HCT116 (cell line): ENCODE measurements around the gene AP1G1. TPM values are rescaled to one million over a fixed set of nuclear protein-coding genes. Genes with fewer than 3 reads are reported as not detected.

Experiments
- ATAC-seq: fragments of 200-7000 bp; cut with Tn5 transposase; 2 replicates; pipeline ENCODE4 v1.9.1; 2020; ENCODE audit warnings: mild to moderate bottlenecking, moderate library complexity
- BruUV-seq: library from RNA; stranded (reverse); fragments of 400-500 nt; replicated peaks from 2 replicates; lab custom pipeline; 2021; lab: Mats Ljungman, UMichigan
- CTCF ChIA-PET: fragments of 300-600 bp; sonication (Branson Sonifier 250); formaldehyde crosslinking; loops from one replicate; lab custom pipeline; 2021; ENCODE audit warnings: antibody characterized with exemption; lab: Charles Lee
- POLR2A ChIA-PET: fragments of 300-600, 350-600 bp; sonication (Branson Sonifier 250); formaldehyde crosslinking; loops from one replicate; lab custom pipeline; 2021; ENCODE audit warnings: antibody characterized with exemption; lab: Charles Lee
- RAD21 ChIA-PET, 2 experiments: fragments of 300-600 bp; sonication (Branson Sonifier 250); formaldehyde crosslinking; loops; one replicate each; lab custom pipeline; 2023; ENCODE audit warnings: low total read pairs in 2 of 2; ENCODE audit not compliant: uncharacterized antibody in 2 of 2, unreplicated experiment in 2 of 2, low non-redundant PET in 1 of 2; lab: Charles Lee
- DNase-seq: peaks from one replicate; pipeline ENCODE4 v3.0.0-alpha.2; 2010; ENCODE audit warnings: low read depth, low spot score
- H2AFZ ChIP-seq: fragments of 200-600 bp; shearing (Covaris generic), sonication (generic); 2 replicates; pipeline ENCODE4 v1.6.1; 2017; ENCODE audit warnings: low read depth, mixed run types, mixed read lengths, antibody characterized with exemption, low read length; ENCODE audit not compliant: poor library complexity, severe bottlenecking
- H3K27ac ChIP-seq: 2 replicates; pipeline ENCODE4 v1.5.1; 2012; ENCODE audit warnings: low read depth, low read length
- H3K27me3 ChIP-seq: fragments of 200-600 bp; sonication (generic); 2 replicates; pipeline ENCODE4 v1.6.1; 2016; ENCODE audit warnings: mixed run types, low read length, mixed read lengths; ENCODE audit not compliant: insufficient read depth
- H3K36me3 ChIP-seq, 2 experiments: fragments of 200-500 bp in 1 of 2; fragments of 200-600 bp in 1 of 2; sonication (Bioruptor generic) in 1 of 2; sonication (generic) in 1 of 2; 2 replicates each; pipeline versions ENCODE4 v1.5.1 to v1.6.1; 2014 to 2016; ENCODE audit warnings: low read length in 2 of 2, inconsistent platforms in 1 of 2, mixed read lengths in 1 of 2, mixed run types in 1 of 2; ENCODE audit not compliant: insufficient read depth in 2 of 2, control insufficient read depth in 1 of 2
- H3K4me1 ChIP-seq, 2 experiments: fragments of 200-600 bp in 1 of 2; sonication (generic) in 1 of 2; 2 replicates each; pipeline versions ENCODE4 v1.5.1 to v1.6.1; 2012 to 2017; ENCODE audit warnings: low read length in 2 of 2, inconsistent platforms in 1 of 2, mild to moderate bottlenecking in 1 of 2, mixed read lengths in 1 of 2, mixed run types in 1 of 2, moderate library complexity in 1 of 2; ENCODE audit not compliant: insufficient read depth in 2 of 2, control insufficient read depth in 1 of 2
- H3K4me2 ChIP-seq: fragments of 200-600 bp; sonication (generic); 2 replicates; pipeline ENCODE4 v1.6.1; 2017; ENCODE audit warnings: mixed run types, low read length, mixed read lengths
- H3K4me3 ChIP-seq, 2 experiments: fragments of 200-600 bp in 1 of 2; sonication (generic) in 1 of 2; replicated peaks in 1 of 2; 2 replicates each; pipeline ENCODE4 v1.5.1; 2011 to 2016; ENCODE audit warnings: low read length in 2 of 2, control low read depth in 1 of 2, low read depth in 1 of 2, mild to moderate bottlenecking in 1 of 2, mixed read lengths in 1 of 2, mixed run types in 1 of 2
- H3K79me2 ChIP-seq: fragments of 200-600 bp; sonication (generic); 2 replicates; pipeline ENCODE4 v1.6.1; 2017; ENCODE audit warnings: mild to moderate bottlenecking, mixed run types, low read length, moderate library complexity, mixed read lengths; ENCODE audit not compliant: insufficient read depth
- H3K9ac ChIP-seq: fragments of 200-600 bp; sonication (generic); 2 replicates; pipeline ENCODE4 v1.6.1; 2016; ENCODE audit warnings: low read length, mixed read lengths
- H3K9me2 ChIP-seq: fragments of 200-600 bp; sonication (generic), shearing (Covaris generic); 2 replicates; pipeline ENCODE4 v1.6.1; 2017; ENCODE audit warnings: mixed run types, mild to moderate bottlenecking, moderate library complexity; ENCODE audit not compliant: insufficient read depth
- H3K9me3 ChIP-seq, 2 experiments: fragments of 200-500 bp in 1 of 2; fragments of 200-600 bp in 1 of 2; sonication (Bioruptor generic) in 1 of 2; sonication (generic) in 1 of 2; 2 replicates each; pipeline ENCODE4 v1.6.1; 2014 to 2017; ENCODE audit warnings: low read length in 2 of 2, mixed read lengths in 2 of 2, inconsistent platforms in 1 of 2, low read depth in 1 of 2, mild to moderate bottlenecking in 1 of 2, mixed run types in 1 of 2, moderate library complexity in 1 of 2; ENCODE audit not compliant: control insufficient read depth in 1 of 2, insufficient read depth in 1 of 2
- H4K20me1 ChIP-seq: fragments of 200-600 bp; sonication (generic), shearing (Covaris generic); 2 replicates; pipeline ENCODE4 v1.6.1; 2017; ENCODE audit warnings: mixed run types, mild to moderate bottlenecking, moderate library complexity; ENCODE audit not compliant: insufficient read depth
- ATF3 ChIP-seq: IDR thresholded peaks from 2 replicates; pipeline ENCODE4 v1.6.1; 2012
- CBX3 ChIP-seq: IDR thresholded peaks from 2 replicates; pipeline ENCODE4 v1.6.1; 2012; ENCODE audit warnings: low read depth
- CTCF ChIP-seq, 3 experiments: fragments of 200-600 bp in 1 of 3; sonication (generic) in 1 of 3; IDR thresholded peaks in 2 of 3; conservative IDR thresholded peaks in 1 of 3; 2 replicates each; pipeline ENCODE4 v1.5.1; 2012 to 2017; ENCODE audit warnings: low read depth in 2 of 3, low read length in 2 of 3, antibody characterized with exemption in 1 of 3, borderline replicate concordance in 1 of 3, control low read depth in 1 of 3, mild to moderate bottlenecking in 1 of 3, mixed read lengths in 1 of 3, mixed run types in 1 of 3, moderate library complexity in 1 of 3; ENCODE audit not compliant: insufficient read depth in 1 of 3
- ELF1 ChIP-seq: IDR thresholded peaks from 2 replicates; pipeline ENCODE4 v1.6.1; 2012; ENCODE audit warnings: low read depth, borderline replicate concordance
- EZH2 ChIP-seq: fragments of 200-600 bp; sonication (generic); IDR thresholded peaks from 2 replicates; pipeline ENCODE4 v1.6.1; 2017; ENCODE audit warnings: antibody characterized with exemption, mixed run types
- EZH2phosphoT487 ChIP-seq: fragments of 200-600 bp; IDR thresholded peaks from 2 replicates; pipeline ENCODE4 v1.6.1; 2018; ENCODE audit warnings: antibody characterized with exemption, borderline replicate concordance
- FOSL1 ChIP-seq: IDR thresholded peaks from 2 replicates; pipeline ENCODE4 v1.6.1; 2012; ENCODE audit warnings: low read depth
- JUND ChIP-seq: IDR thresholded peaks from 2 replicates; pipeline ENCODE4 v1.6.1; 2012
- MAX ChIP-seq: IDR thresholded peaks from 2 replicates; pipeline ENCODE4 v1.6.1; 2012
- POLR2AphosphoS5 ChIP-seq: IDR thresholded peaks from 2 replicates; pipeline ENCODE4 v1.6.1; 2011; ENCODE audit warnings: mild to moderate bottlenecking, low read depth, low read length, moderate library complexity
- RAD21 ChIP-seq: IDR thresholded peaks from 2 replicates; pipeline ENCODE4 v1.6.1; 2012; ENCODE audit warnings: low read depth, mild to moderate bottlenecking
- SIN3A ChIP-seq: IDR thresholded peaks from 2 replicates; pipeline ENCODE4 v1.6.1; 2012; ENCODE audit warnings: low read depth
- SP1 ChIP-seq: IDR thresholded peaks from 2 replicates; pipeline ENCODE4 v1.6.1; 2012; ENCODE audit warnings: low read depth
- SRF ChIP-seq: IDR thresholded peaks from 2 replicates; pipeline ENCODE4 v1.6.1; 2012; ENCODE audit warnings: low read depth
- TCF7L2 ChIP-seq: IDR thresholded peaks from 2 replicates; pipeline ENCODE4 v1.7.0; 2011; ENCODE audit warnings: borderline replicate concordance, inconsistent platforms; ENCODE audit not compliant: insufficient read depth, insufficient read length; ENCODE audit errors: extremely low read depth
- YY1 ChIP-seq: IDR thresholded peaks from 2 replicates; pipeline ENCODE4 v1.6.1; 2011; ENCODE audit warnings: low read length, low read depth, moderate library complexity, mild to moderate bottlenecking; ENCODE audit not compliant: insufficient replicate concordance; ENCODE audit errors: extremely low read depth
- ZFX ChIP-seq: fragments of 450-650 bp; IDR thresholded peaks from 2 replicates; pipeline ENCODE4 v1.6.1; 2017
- ZNF274 ChIP-seq: fragments of 200-500 bp; sonication (Bioruptor generic); IDR thresholded peaks from 2 replicates; pipeline ENCODE4 v1.6.1; 2014; ENCODE audit warnings: mild to moderate bottlenecking, low read depth, low read length, inconsistent platforms
- intact Hi-C: fragments of 100-400 bp; cut with micrococcal nuclease; formaldehyde crosslinking; loops from 2 replicates; pipeline ENCODE4 v1.10.0; 2022
- total RNA-seq: library from RNA; stranded (reverse); gene quantifications from one replicate; pipeline ENCODE4 v1.2.1, GENCODE V29; 2021; ENCODE audit not compliant: unreplicated experiment
- TF ChIP-seq, protein P1 (sequence below): IDR thresholded peaks from 2 replicates; pipeline ENCODE4 v1.6.1; 2012; ENCODE audit warnings: low read depth

The AP1G1 gene
- total RNA-seq, 1 experiment from 2014 or later = 70.2 TPM

- Histone ChIP-seq H3K36me3 (peaks cover 16% of the 10 kb centered on the region in 2 experiments; a peak in 3 of 4 replicates), H2AFZ (no peak overlapping the region), H3K27ac (no peak overlapping the region), H3K4me3 (no peak overlapping the region), H3K4me1 (no peaks in the 10 kb centered on the region; a peak in 1 of 4 replicates), H3K79me2 (peaks cover 18% of the 10 kb centered on the region), H3K4me2 (no peak overlapping the region), H3K9me3 (no peaks in the 10 kb centered on the region), H3K27me3 (no peaks in the 10 kb centered on the region), H4K20me1 (peaks cover 4% of the 10 kb centered on the region; the same call in 1 of the 2 replicates)
- ATAC-seq (no peak), DNase-seq (no peak)
- BruUV-seq = no TSS peak
- ChIA-PET RAD21 (no interaction called here), CTCF (no interaction called here)
- TF ChIP-seq EZH2 = no peak
- TF ChIP-seq EZH2phosphoT487 = no peak
- TF ChIP-seq SRF = no peak
- TF ChIP-seq SP1 = no peak
- no peak for TF ChIP-seq CBX3
- TF ChIP-seq TCF7L2 = no peak
- no peak for TF ChIP-seq SIN3A
- no peak for TF ChIP-seq ELF1
- TF ChIP-seq JUND = no peak
- TF ChIP-seq CTCF (IDR thresholded peaks at IDR 0.05 in 2 of 3, conservative IDR thresholded peaks at IDR 0.05 in 1 of 3; ENCODE audit: borderline replicate concordance in 1 of 3, insufficient read depth in 1 of 3, low read depth in 2 of 3, low read length in 2 of 3) = no peak
- TF ChIP-seq FOSL1 = no peak
- TF ChIP-seq RAD21 = no peak
- TF ChIP-seq, protein P1, sequence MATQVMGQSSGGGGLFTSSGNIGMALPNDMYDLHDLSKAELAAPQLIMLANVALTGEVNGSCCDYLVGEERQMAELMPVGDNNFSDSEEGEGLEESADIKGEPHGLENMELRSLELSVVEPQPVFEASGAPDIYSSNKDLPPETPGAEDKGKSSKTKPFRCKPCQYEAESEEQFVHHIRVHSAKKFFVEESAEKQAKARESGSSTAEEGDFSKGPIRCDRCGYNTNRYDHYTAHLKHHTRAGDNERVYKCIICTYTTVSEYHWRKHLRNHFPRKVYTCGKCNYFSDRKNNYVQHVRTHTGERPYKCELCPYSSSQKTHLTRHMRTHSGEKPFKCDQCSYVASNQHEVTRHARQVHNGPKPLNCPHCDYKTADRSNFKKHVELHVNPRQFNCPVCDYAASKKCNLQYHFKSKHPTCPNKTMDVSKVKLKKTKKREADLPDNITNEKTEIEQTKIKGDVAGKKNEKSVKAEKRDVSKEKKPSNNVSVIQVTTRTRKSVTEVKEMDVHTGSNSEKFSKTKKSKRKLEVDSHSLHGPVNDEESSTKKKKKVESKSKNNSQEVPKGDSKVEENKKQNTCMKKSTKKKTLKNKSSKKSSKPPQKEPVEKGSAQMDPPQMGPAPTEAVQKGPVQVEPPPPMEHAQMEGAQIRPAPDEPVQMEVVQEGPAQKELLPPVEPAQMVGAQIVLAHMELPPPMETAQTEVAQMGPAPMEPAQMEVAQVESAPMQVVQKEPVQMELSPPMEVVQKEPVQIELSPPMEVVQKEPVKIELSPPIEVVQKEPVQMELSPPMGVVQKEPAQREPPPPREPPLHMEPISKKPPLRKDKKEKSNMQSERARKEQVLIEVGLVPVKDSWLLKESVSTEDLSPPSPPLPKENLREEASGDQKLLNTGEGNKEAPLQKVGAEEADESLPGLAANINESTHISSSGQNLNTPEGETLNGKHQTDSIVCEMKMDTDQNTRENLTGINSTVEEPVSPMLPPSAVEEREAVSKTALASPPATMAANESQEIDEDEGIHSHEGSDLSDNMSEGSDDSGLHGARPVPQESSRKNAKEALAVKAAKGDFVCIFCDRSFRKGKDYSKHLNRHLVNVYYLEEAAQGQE = no peak
- TF ChIP-seq YY1 = no peak
- TF ChIP-seq ZFX = no peak
- no peak for TF ChIP-seq MAX
- no peak for TF ChIP-seq ATF3
- TF ChIP-seq POLR2AphosphoS5 = no peak
- TF ChIP-seq ZNF274 = no peak
- TF ChIP-seq, all 23 proteins: peak for 0
- no peak overlapping the region for H3K9ac ChIP-seq
- POLR2A ChIA-PET = interaction anchor here (0.6 kb wide), 1 partner anchor 43 kb away, joined by 3 read pairs; no protein-coding TSS in a partner anchor
- intact Hi-C loops = no loop called here
- H3K9me2 ChIP-seq = no peaks in the 10 kb centered on the region
These were observed 43.9 kb upstream of the AP1G1 start for GRCh38 chr16:71852561-71852960.
